RWPE1 (cell line): Measurements from ENCODE around the gene ADARB1.

Experiments
- CTCF ChIA-PET: fragments of 350-600 bp; sonication (Branson Sonifier 250); formaldehyde crosslinking; extraction: SDS; loops from one replicate; lab custom pipeline; 2021; lab: Yijun Ruan, JAX
- POLR2A ChIA-PET: fragments of 400-600 bp; formaldehyde crosslinking; extraction: SDS; loops from one replicate; lab custom pipeline; 2020; ENCODE audit warnings: antibody characterized with exemption; ENCODE audit not compliant: low non-redundant PET; lab: Yijun Ruan, JAX
- DNase-seq: peaks from one replicate; pipeline ENCODE4 v3.0.0; 2012; ENCODE audit warnings: low spot score
- H3K27ac ChIP-seq: fragments of 450-650 bp; 2 replicates; pipeline ENCODE4 v1.5.1; 2017
- TF ChIP-seq, protein P1 (sequence below): fragments of 450-650 bp; conservative IDR thresholded peaks from 2 replicates; pipeline ENCODE4 v1.5.1; 2017; ENCODE audit warnings: low read depth, mild to moderate bottlenecking

Gene ADARB1

DNA sequence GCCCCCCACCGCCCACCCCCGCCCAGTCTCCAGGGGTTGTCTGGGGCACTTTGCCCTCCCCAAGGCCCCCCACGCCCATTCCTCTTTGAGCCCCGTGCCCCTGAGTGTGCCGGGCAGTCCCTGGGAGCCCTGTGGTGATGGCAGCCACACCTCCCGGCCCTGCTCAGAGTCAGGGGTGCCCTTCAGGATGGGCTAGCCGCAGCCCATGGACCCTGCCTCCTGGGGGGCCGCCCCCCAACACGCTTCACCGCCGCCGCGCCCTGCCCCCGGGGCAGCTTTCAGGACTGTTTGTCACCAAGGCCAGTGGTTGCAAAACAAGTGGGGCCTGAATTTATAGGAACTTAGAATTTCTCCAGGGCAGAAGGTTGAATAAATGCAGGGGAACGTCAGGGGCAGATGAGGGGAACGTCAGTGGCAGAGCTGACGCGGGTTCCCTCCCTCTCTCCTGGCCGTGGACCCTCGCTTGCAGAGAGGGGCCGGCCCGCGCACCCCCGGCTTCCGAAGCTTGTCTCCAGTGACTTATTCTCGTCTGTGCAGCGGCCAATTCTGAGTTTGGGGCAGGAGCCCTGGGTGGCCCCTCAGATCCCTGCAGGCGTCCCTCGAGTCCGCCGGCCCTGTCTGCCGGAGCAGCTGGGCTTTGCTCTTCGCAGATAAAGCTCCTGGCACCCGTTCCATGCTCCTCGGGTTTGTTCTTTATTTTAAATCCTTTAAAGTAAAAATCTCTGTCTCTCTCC is 41.2 kb upstream of the ADARB1 start:
- H3K27ac ChIP-seq: peak overlapping the region; percentile 76
- POLR2A ChIA-PET: no interaction called here
- DNase-seq: no peak
- TF ChIP-seq, protein P1, sequence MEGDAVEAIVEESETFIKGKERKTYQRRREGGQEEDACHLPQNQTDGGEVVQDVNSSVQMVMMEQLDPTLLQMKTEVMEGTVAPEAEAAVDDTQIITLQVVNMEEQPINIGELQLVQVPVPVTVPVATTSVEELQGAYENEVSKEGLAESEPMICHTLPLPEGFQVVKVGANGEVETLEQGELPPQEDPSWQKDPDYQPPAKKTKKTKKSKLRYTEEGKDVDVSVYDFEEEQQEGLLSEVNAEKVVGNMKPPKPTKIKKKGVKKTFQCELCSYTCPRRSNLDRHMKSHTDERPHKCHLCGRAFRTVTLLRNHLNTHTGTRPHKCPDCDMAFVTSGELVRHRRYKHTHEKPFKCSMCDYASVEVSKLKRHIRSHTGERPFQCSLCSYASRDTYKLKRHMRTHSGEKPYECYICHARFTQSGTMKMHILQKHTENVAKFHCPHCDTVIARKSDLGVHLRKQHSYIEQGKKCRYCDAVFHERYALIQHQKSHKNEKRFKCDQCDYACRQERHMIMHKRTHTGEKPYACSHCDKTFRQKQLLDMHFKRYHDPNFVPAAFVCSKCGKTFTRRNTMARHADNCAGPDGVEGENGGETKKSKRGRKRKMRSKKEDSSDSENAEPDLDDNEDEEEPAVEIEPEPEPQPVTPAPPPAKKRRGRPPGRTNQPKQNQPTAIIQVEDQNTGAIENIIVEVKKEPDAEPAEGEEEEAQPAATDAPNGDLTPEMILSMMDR: no peak
- CTCF ChIA-PET: no interaction called here

DNA sequence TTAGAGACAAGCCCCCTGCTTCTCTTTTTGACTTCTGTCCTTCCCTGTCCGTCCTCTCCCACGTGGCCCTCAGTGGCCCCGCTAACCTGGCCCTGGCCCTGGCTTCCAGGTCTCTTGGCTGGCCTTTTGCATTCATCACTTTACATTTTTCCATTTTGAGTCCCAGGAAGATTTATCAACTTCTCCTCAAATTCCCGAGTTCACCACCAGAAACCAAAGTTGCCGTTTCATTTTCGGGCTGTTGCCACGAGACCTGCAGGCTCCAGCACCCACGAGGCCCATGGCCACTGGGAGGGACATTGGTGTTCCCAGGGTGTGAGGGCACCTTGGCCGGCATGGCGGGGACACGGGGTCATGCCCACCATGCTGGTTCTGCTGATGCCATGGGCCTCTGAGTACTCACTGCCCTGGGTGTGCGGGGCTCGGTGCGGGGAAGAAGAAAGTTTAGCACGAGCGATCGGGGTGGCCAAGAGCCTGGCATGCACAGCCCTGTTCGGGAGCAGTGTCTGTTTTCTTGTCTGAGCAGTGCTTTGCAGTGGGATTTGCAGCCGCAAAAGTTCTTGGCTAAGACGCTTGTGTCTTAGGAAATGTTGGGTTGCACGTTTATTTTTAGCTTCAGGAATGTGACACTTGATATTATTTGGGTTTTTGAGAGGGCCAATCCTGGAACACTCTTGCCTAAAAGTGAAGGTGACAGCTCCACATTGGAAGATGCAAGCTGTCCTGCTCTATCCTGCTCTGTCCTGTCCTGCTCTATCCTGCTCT is 40.4 kb upstream of the ADARB1 start:
- POLR2A ChIA-PET: no interaction called here
- H3K27ac ChIP-seq: peak overlapping the region; percentile 76
- CTCF ChIA-PET: no interaction called here
- DNase-seq: no peak
- TF ChIP-seq, protein P1: no peak

DNA sequence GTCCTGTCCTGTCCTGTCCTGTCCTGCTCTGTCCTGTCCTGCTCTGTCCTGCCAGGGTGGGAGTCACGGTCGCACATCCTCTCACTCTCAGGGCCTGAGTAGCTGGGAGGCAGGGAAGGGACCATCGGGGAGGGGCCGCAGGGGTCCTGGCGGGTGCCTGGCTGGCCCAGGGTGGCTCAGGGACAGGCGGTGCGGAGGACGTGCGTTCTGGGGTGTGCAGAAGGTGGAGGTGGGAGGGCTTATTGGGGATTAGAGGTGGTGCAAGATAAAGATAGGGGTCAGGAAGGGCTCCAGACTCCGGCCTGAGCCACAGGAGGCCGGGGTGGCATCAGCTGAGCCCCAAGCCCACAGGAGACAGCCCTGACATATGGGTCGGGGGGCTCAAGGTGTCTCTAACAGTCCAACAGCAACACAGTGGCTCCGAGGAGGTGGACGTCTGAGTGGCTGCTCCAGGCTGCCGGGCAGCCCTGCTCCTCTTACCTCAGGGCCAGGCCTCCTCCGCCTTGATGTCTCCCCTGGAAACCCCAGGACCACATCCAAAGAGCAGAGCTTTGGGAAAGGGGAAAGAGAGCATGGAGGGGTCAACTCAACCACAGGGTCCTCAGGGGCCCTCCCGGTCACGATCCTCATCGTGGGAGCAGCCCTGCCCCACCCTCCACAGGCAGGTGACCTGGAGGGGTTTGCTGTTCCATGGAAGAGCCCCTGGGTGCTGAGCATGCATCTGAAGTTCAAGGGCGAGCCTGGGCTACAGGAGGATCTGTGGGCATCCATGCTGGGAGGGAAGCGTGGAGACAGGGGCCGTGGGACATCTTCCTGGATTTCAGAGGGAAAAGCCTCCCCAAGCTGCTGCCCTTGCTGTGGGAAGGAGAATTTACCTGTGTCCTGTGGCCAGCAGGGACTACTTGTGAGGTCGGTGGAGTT is 39.6 kb upstream of the ADARB1 start:
- DNase-seq: no peak
- CTCF ChIA-PET: interaction anchor here (0.7 kb wide), 1 partner anchor 8 kb away, joined by 3 read pairs; no protein-coding TSS in a partner anchor
- POLR2A ChIA-PET: no interaction called here
- TF ChIP-seq, protein P1: no peak
- H3K27ac ChIP-seq: peak overlapping the region; percentile 76

DNA sequence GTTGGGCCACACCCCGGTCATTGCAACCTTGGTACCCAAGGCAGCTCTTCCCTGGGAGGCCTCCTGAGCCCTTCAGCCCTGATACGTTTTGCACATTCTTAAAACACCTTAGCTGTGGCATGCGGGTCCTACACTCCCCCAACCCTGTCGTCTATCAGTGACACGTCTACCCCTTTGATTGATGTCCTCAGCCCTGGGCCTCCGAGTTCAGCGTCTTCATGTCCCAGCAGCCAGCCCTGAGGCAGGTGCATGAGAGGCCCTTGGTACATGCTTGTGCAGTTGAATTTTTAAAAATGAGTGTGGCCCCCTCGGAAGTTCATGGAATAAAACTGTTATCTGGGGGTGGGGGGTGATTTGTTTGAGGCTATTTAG is 38.9 kb upstream of the ADARB1 start:
- CTCF ChIA-PET: interaction anchor here (0.7 kb wide), 1 partner anchor 9 kb away, joined by 3 read pairs; no protein-coding TSS in a partner anchor

DNA sequence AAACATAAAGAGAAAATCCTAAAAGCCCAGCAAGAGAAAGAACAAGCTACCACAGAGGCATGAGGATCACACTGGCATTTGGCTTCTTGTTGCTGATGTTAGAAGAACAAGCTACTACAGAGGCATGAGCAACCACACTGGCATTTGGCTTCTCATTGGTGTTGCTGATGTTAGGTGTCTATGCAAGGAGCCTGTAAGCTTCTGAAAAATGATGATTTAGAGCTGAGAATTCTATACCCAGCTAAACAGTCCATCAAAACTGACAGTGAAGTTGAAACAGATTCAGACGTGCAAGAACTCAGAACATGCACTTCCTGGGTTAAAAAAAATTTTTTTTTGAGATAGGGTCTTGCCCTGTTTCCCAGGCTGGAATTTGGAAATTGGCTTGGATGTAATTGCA is 37.8 kb upstream of the ADARB1 start:
- no peak overlapping the region for H3K27ac ChIP-seq
- no peak for DNase-seq
- TF ChIP-seq, protein P1: no peak
- ChIA-PET POLR2A (no interaction called here), CTCF (interaction anchor here (0.7 kb wide), 1 partner anchor 21 kb away, joined by 3 read pairs; no protein-coding TSS in a partner anchor)

More for the DNA sequence above, 38.9 kb upstream of the ADARB1 start:
- H3K27ac ChIP-seq: no peak overlapping the region
- TF ChIP-seq, protein P1: no peak
- DNase-seq: no peak
- POLR2A ChIA-PET: no interaction called here

DNA sequence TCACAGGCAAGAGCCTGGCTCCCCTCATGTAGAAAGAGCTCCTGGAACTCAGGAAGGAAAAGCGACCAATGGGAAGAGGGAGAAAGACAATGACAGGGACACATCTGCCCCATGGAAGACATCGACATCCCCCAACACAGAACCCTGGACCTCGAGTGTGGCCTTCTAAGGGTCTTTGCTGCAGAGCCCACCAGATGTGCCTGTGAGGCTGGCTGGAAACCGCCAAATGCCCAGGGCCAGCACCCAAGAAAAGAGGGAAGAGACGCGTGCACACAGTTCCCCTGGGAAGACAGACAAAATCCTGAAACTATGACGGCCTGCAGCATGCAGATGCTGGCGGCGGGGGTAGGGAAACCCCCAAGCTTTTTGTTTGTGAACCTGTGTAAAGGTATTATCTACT is 36.4 kb upstream of the ADARB1 start:
- H3K27ac ChIP-seq: no peak overlapping the region
- no peak for DNase-seq
- CTCF ChIA-PET: interaction anchor here (0.6 kb wide), 1 partner anchor 88 kb away, joined by 3 read pairs; no protein-coding TSS in a partner anchor
- TF ChIP-seq, protein P1: no peak
- POLR2A ChIA-PET: no interaction called here
